ENCODE results near the gene SELENON. TPM values are rescaled to one million over a fixed set of nuclear protein-coding genes. Genes with fewer than 3 reads are reported as not detected.

The SELENON gene
- total and polyA plus RNA-seq, 2 of the 13 experiments (the other 11 are each of a cell fraction or from before 2014, with no cell fraction given), result 3.8 to 8.0 TPM

GRCh38 chr1:25793585-25794170, 6.3 kb upstream of the SELENON start:
- ChIA-PET CTCF (ENCODE audit: low intra/inter-chr PET ratio, low total read pairs) (no interaction called here), POLR2A (no interaction called here)
- Histone ChIP-seq H3K4me2 (ENCODE audit: low read depth, low read length) (no peak overlapping the region), H3K4me1 (ENCODE audit: insufficient read depth, low read length) (peaks cover 20% of the 10 kb centered on the region), H3K9ac (ENCODE audit: insufficient read depth, low read depth, low read length) (no peak overlapping the region), H3K9me3 (ENCODE audit: low read length) (no peaks in the 10 kb centered on the region), H3K27ac (ENCODE audit: extremely low read length, insufficient read depth, low read length) (no peak overlapping the region), H3K4me3 (replicated peaks in 1 of 3; ENCODE audit: insufficient read depth in 1 of 3, low read depth in 2 of 3, low read length in 3 of 3) (no peak overlapping the region), H3K27me3 (ENCODE audit: control insufficient read depth in 1 of 2, insufficient read depth in 2 of 2, low read length in 2 of 2) (peaks cover 0 to 34% of the 10 kb centered on the region in 2 experiments; a peak in 3 of 5 replicates), H2AFZ (ENCODE audit: low read length) (no peak overlapping the region), H3K36me3 (replicated peaks in 1 of 2; ENCODE audit: control insufficient read depth in 1 of 2, insufficient read depth in 2 of 2, low read length in 2 of 2) (no peaks in the 10 kb centered on the region), H3K79me2 (ENCODE audit: insufficient read depth, low read length) (no peaks in the 10 kb centered on the region), H4K20me1 (ENCODE audit: insufficient read depth, low read length) (no peaks in the 10 kb centered on the region)
- intact Hi-C loops (cut with micrococcal nuclease; ENCODE audit: unreplicated experiment) (no loop called here), in situ Hi-C loops (cut with HindIII; ENCODE audit: extremely low pct_ligation_motif_present, low pct_unique_long_range_greater_than_20kb) (no loop called here)
- DNase-seq (ENCODE audit: low spot score) (no peak), ATAC-seq (no peak), FAIRE-seq (no peak)
- WGBS (ENCODE audit: low lambda C conversion rate), result 19% methylated on average over 7 of the region's 7 CpGs
- TF ChIP-seq THAP8 (CRISPR knock-in tag; IDR thresholded peaks at IDR 0.05; ENCODE audit: borderline replicate concordance) (no peak), REST (IDR thresholded peaks at IDR 0.05; ENCODE audit: borderline replicate concordance in 1 of 2, low read depth in 1 of 2, low read length in 2 of 2) (no peak), ZNF274 (CRISPR knock-in tag; IDR thresholded peaks at IDR 0.05) (no peak), ZNF496 (CRISPR knock-in tag; IDR thresholded peaks at IDR 0.05; ENCODE audit: insufficient replicate concordance) (no peak), HHEX (CRISPR knock-in tag; IDR thresholded peaks at IDR 0.05) (no peak), HDAC1 (CRISPR knock-in tag; IDR thresholded peaks at IDR 0.05) (no peak), NFAT5 (CRISPR knock-in tag; IDR thresholded peaks at IDR 0.05) (no peak)
- BruUV-seq (replicated peaks), result no TSS peak
